ENCODE results near the gene NPB. TPM values are rescaled to one million over a fixed set of nuclear protein-coding genes. Genes with fewer than 3 reads are reported as not detected.

NPB gene
- total and polyA plus RNA-seq, 4 donors: 0.15 to 0.92 (median 0.55) TPM

DNA sequence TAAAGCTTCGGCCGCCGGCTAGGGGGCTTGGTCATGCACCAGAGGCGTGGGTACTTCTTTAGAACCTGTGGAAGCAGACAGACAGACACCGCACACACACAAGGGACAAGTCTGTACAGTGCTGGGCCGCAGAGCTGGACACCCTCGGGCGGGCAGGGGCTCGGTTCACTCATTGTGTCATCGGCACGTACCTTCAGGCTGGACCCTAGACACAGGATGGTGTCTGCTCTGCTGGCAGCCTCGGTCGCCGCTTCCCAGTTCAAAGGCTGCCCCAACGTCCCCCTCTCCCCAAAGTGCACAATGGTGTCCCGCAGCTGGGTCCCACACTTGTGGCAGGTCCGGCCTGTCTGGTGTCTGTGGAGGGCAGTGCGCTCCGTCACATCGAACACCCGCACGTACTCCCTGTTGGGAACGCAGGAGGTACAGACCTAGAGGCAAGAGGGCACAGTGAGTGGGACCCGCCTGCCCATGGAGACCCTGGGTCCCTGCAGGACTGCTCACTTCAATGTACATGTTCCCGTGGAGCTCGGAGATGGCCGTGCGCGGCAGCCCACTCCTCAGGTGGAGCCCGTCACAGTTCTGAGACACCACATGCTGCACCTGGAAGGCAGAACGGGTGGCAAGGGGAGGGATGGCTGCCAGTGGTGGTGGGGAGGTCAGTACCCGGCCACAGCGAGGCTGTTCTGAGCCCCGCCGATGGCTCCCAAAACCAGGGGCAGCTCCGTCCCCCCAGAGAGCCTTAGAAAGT lies 12.2 kb downstream of the NPB start:
- no peak for DNase-seq (ENCODE audit: low spot score)
- TF ChIP-seq SP1 (IDR thresholded peaks at IDR 0.05) (no peak), FOXA2 (IDR thresholded peaks at IDR 0.05) (no peak), YY1 (IDR thresholded peaks at IDR 0.05) (no peak), JUND (IDR thresholded peaks at IDR 0.05) (no peak), EGR1 (IDR thresholded peaks at IDR 0.05; ENCODE audit: low read depth in 2 of 2) (no peak), HNF4G (IDR thresholded peaks at IDR 0.05) (no peak), RAD21 (IDR thresholded peaks at IDR 0.05) (no peak), NR2F2 (IDR thresholded peaks at IDR 0.05) (no peak), CTCF (IDR thresholded peaks at IDR 0.05; ENCODE audit: low read depth, low read length, missing input control) (no peak), TAF1 (conservative IDR thresholded peaks at IDR 0.05) (no peak)
- TF ChIP-seq, protein P1, sequence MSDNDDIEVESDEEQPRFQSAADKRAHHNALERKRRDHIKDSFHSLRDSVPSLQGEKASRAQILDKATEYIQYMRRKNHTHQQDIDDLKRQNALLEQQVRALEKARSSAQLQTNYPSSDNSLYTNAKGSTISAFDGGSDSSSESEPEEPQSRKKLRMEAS (IDR thresholded peaks at IDR 0.05): no peak
- TF ChIP-seq, protein P2, sequence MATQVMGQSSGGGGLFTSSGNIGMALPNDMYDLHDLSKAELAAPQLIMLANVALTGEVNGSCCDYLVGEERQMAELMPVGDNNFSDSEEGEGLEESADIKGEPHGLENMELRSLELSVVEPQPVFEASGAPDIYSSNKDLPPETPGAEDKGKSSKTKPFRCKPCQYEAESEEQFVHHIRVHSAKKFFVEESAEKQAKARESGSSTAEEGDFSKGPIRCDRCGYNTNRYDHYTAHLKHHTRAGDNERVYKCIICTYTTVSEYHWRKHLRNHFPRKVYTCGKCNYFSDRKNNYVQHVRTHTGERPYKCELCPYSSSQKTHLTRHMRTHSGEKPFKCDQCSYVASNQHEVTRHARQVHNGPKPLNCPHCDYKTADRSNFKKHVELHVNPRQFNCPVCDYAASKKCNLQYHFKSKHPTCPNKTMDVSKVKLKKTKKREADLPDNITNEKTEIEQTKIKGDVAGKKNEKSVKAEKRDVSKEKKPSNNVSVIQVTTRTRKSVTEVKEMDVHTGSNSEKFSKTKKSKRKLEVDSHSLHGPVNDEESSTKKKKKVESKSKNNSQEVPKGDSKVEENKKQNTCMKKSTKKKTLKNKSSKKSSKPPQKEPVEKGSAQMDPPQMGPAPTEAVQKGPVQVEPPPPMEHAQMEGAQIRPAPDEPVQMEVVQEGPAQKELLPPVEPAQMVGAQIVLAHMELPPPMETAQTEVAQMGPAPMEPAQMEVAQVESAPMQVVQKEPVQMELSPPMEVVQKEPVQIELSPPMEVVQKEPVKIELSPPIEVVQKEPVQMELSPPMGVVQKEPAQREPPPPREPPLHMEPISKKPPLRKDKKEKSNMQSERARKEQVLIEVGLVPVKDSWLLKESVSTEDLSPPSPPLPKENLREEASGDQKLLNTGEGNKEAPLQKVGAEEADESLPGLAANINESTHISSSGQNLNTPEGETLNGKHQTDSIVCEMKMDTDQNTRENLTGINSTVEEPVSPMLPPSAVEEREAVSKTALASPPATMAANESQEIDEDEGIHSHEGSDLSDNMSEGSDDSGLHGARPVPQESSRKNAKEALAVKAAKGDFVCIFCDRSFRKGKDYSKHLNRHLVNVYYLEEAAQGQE (IDR thresholded peaks at IDR 0.05): no peak
- H3K27me3 ChIP-seq (ENCODE audit: control insufficient read depth in 4 of 4, insufficient read depth in 4 of 4, low read length in 3 of 4): no peaks in the 10 kb centered on the region
- H3K9ac ChIP-seq (ENCODE audit: low read depth in 1 of 2, low read length in 2 of 2): no peak overlapping the region
- H3K4me3 ChIP-seq (ENCODE audit: low read depth in 1 of 3, low read length in 3 of 3): no peak overlapping the region
- 97% methylated on average over 36 of the region's 36 CpGs for WGBS
- H3K4me1 ChIP-seq (ENCODE audit: control insufficient read depth in 4 of 4, insufficient read depth in 4 of 4, low read length in 3 of 4): peaks cover 17 to 42% (median 26%) of the 10 kb centered on the region in 4 donors
- peaks cover 12 to 30% (median 19%) of the 10 kb centered on the region in 4 donors for H3K36me3 ChIP-seq (ENCODE audit: control insufficient read depth in 4 of 4, insufficient read depth in 3 of 4, low read depth in 1 of 4, low read length in 3 of 4)
- no peak overlapping the region for H3K27ac ChIP-seq (ENCODE audit: low read depth in 1 of 2, low read length in 2 of 2)
- H3K9me3 ChIP-seq (ENCODE audit: control insufficient read depth in 4 of 4, low read length in 3 of 4): no peaks in the 10 kb centered on the region

GRCh38 chr17:81915331-81915730 lies 13.3 kb downstream of the NPB start:
- DNase-seq (ENCODE audit: low spot score): no peak
- no peaks in the 10 kb centered on the region for H3K27me3 ChIP-seq (ENCODE audit: control insufficient read depth in 4 of 4, insufficient read depth in 4 of 4, low read length in 3 of 4)
- no peak overlapping the region for H3K27ac ChIP-seq (ENCODE audit: low read depth in 1 of 2, low read length in 2 of 2)
- no peak for TF ChIP-seq GABPA (IDR thresholded peaks at IDR 0.05 in 1 of 2, conservative IDR thresholded peaks at IDR 0.05 in 1 of 2)
- no peak for TF ChIP-seq HNF4A (conservative IDR thresholded peaks at IDR 0.05)
- no peak overlapping the region for H3K4me3 ChIP-seq (ENCODE audit: low read depth in 1 of 3, low read length in 3 of 3)
- no peaks in the 10 kb centered on the region for H3K9me3 ChIP-seq (ENCODE audit: control insufficient read depth in 4 of 4, low read length in 3 of 4)
- H3K36me3 ChIP-seq (ENCODE audit: control insufficient read depth in 4 of 4, insufficient read depth in 3 of 4, low read depth in 1 of 4, low read length in 3 of 4): peaks cover 15 to 33% (median 19%) of the 10 kb centered on the region in 4 donors
- peaks cover 14 to 32% (median 20%) of the 10 kb centered on the region in 4 donors for H3K4me1 ChIP-seq (ENCODE audit: control insufficient read depth in 4 of 4, insufficient read depth in 4 of 4, low read length in 3 of 4)
- no peak overlapping the region for H3K9ac ChIP-seq (ENCODE audit: low read depth in 1 of 2, low read length in 2 of 2)
- 92% methylated on average over 12 of the region's 12 CpGs for WGBS

All from liver (tissue), 9 donors.